ENCODE measurements around the gene SYPL1.

GRCh38 chr7:106069471-106070200 lies 42.5 kb downstream of the SYPL1 start:
- TF ChIP-seq, protein P1, sequence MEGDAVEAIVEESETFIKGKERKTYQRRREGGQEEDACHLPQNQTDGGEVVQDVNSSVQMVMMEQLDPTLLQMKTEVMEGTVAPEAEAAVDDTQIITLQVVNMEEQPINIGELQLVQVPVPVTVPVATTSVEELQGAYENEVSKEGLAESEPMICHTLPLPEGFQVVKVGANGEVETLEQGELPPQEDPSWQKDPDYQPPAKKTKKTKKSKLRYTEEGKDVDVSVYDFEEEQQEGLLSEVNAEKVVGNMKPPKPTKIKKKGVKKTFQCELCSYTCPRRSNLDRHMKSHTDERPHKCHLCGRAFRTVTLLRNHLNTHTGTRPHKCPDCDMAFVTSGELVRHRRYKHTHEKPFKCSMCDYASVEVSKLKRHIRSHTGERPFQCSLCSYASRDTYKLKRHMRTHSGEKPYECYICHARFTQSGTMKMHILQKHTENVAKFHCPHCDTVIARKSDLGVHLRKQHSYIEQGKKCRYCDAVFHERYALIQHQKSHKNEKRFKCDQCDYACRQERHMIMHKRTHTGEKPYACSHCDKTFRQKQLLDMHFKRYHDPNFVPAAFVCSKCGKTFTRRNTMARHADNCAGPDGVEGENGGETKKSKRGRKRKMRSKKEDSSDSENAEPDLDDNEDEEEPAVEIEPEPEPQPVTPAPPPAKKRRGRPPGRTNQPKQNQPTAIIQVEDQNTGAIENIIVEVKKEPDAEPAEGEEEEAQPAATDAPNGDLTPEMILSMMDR (IDR thresholded peaks at IDR 0.05; ENCODE audit: poor library complexity, severe bottlenecking) = no peak
- TF ChIP-seq TAF1 (IDR thresholded peaks at IDR 0.05; ENCODE audit: low read depth) (no peak), REST (IDR thresholded peaks at IDR 0.05; ENCODE audit: borderline replicate concordance) (no peak), RAD21 (conservative IDR thresholded peaks at IDR 0.05) (no peak)
